Hepatocyte (in vitro differentiated cells): Measurements from ENCODE around the gene CREBBP. TPM values are rescaled to one million over a fixed set of nuclear protein-coding genes. Genes with fewer than 3 reads are reported as not detected.

Source experiments
- DNase-seq: peaks from one replicate; pipeline ENCODE4 v3.0.0-alpha.2; 2016; ENCODE audit warnings: low spot score
- H2AFZ ChIP-seq: fragments of 200-600 bp; sonication (generic); 2 replicates; pipeline ENCODE4 v1.6.0; 2016; ENCODE audit warnings: antibody characterized with exemption, mild to moderate bottlenecking
- H3K27ac ChIP-seq: fragments of 200-600 bp; sonication (generic); 2 replicates; pipeline ENCODE4 v1.5.1; 2016; ENCODE audit warnings: mild to moderate bottlenecking
- H3K27me3 ChIP-seq: fragments of 200-600 bp; sonication (generic); 2 replicates; pipeline ENCODE4 v1.6.1; 2016
- H3K36me3 ChIP-seq: fragments of 200-600 bp; sonication (generic); replicated peaks from 2 replicates; pipeline ENCODE4 v1.5.1; 2016; ENCODE audit warnings: low read depth; ENCODE audit not compliant: insufficient read depth
- H3K4me1 ChIP-seq: fragments of 200-600 bp; sonication (generic); 2 replicates; pipeline ENCODE4 v1.5.1; 2016; ENCODE audit warnings: mild to moderate bottlenecking, moderate library complexity; ENCODE audit not compliant: insufficient read depth
- H3K4me2 ChIP-seq: fragments of 200-600 bp; sonication (generic); 2 replicates; pipeline ENCODE4 v1.6.0; 2016
- H3K4me3 ChIP-seq: fragments of 200-600 bp; sonication (generic); 2 replicates; pipeline ENCODE4 v1.5.1; 2016; ENCODE audit warnings: mild to moderate bottlenecking
- H3K79me2 ChIP-seq: fragments of 200-600 bp; sonication (generic); 2 replicates; pipeline ENCODE4 v1.6.0; 2017; ENCODE audit warnings: mild to moderate bottlenecking
- H3K9me2 ChIP-seq: fragments of 200-600 bp; sonication (generic); replicated peaks from 2 replicates; pipeline ENCODE4 v1.6.0; 2017; ENCODE audit warnings: mild to moderate bottlenecking; ENCODE audit not compliant: insufficient read depth
- H3K9me3 ChIP-seq: fragments of 200-600 bp; sonication (generic); 2 replicates; pipeline ENCODE4 v1.5.1; 2016; ENCODE audit warnings: low read depth, mild to moderate bottlenecking
- H4K20me1 ChIP-seq: fragments of 200-600 bp; sonication (generic); 2 replicates; pipeline ENCODE4 v1.6.0; 2016; ENCODE audit warnings: mild to moderate bottlenecking; ENCODE audit not compliant: insufficient read depth, poor library complexity, severe bottlenecking
- CTCF ChIP-seq: fragments of 200-600 bp; sonication (generic); IDR thresholded peaks from 2 replicates; pipeline ENCODE4 v1.5.1; 2016; ENCODE audit warnings: antibody characterized with exemption, mild to moderate bottlenecking; ENCODE audit not compliant: poor library complexity
- EZH2 ChIP-seq: fragments of 200-600 bp; sonication (generic); IDR thresholded peaks from 2 replicates; pipeline ENCODE4 v1.6.1; 2016; ENCODE audit warnings: antibody characterized with exemption, mild to moderate bottlenecking, borderline replicate concordance
- EZH2phosphoT487 ChIP-seq: fragments of 200-600 bp; sonication (generic); IDR thresholded peaks from one replicate; pipeline ENCODE4 v1.6.1; 2018; ENCODE audit warnings: antibody characterized with exemption, mild to moderate bottlenecking, low read depth, moderate library complexity; ENCODE audit not compliant: unreplicated experiment, severe bottlenecking
- WGBS: methylation state at CpG from one replicate; pipeline ENCODE4 v1.1.6; 2016; ENCODE audit warnings: low lambda C conversion rate; ENCODE audit errors: missing lambda C conversion rate; 5-methylcytosine and 5-hydroxymethylcytosine counted together
- polyA plus RNA-seq: library from polyadenylated mRNA; unstranded; fragments of >200 nt; fragmentation: Nextera tagmentation; extraction: Ambion mirVana; gene quantifications from 2 replicates; pipeline ENCODE4 v1.2.1, GENCODE V29; 2016
- total RNA-seq: library from RNA; depleted of rRNA; stranded (reverse); fragments of >200 nt; gene quantifications from 2 replicates; pipeline ENCODE4 v1.2.3, GENCODE V29; 2014

The CREBBP gene
- total and polyA plus RNA-seq, 2 experiments from 2014 or later = 18.9 to 31.5 TPM

DNA sequence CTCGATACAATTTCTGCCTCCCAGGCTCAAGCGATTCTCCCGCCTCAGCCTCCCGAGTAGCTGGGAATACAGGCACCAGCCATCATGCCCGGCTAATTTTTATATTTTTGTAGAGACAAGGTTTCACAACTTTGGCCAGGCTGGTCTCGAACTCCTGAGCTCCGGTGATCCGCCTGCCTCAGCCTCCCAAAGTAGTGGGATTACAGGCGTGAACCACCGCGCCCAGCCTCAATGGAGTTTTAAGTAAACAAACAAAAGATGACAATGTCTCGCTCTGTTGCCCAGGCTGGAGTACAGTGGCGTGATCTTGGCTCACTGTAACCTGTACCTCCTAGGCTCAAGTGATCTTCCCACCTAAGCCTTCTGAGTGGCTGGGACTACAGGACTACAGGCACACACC, 110.6 kb downstream of the CREBBP start:
- Histone ChIP-seq H3K9me2 (no peaks in the 10 kb centered on the region), H3K27me3 (no peaks in the 10 kb centered on the region), H3K4me2 (no peak overlapping the region), H2AFZ (no peak overlapping the region), H3K9me3 (no peaks in the 10 kb centered on the region), H3K27ac (no peak overlapping the region), H4K20me1 (peaks cover 18% of the 10 kb centered on the region), H3K79me2 (peaks cover 58% of the 10 kb centered on the region), H3K4me3 (no peak overlapping the region), H3K4me1 (no peaks in the 10 kb centered on the region), H3K36me3 (peaks cover 13% of the 10 kb centered on the region)
- TF ChIP-seq CTCF (no peak), EZH2phosphoT487 (no peak), EZH2 (no peak)
- DNase-seq = no peak
- 98% methylated on average over 13 of the region's 13 CpGs for WGBS

DNA sequence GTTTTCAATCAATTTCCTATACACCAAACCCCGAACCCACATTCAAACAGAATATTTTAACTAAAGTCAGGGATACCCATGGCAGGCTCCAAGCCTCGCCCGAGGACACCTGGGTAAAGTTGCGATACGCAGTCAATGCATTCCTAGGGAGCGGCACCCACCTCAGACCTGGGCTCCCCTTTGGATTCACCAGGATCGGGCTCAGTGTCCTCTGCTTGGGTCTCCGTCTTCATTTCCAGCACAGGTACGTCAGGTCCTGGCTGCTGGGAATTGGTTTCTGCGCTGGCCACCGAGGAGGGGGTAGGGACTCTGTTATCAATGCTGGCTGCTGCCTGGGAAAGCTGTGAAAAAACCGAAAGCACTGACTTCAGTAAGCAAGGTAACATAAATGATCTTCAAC, 111.5 kb downstream of the CREBBP start:
- Histone ChIP-seq H3K36me3 (peaks cover 9% of the 10 kb centered on the region), H2AFZ (no peak overlapping the region), H3K4me3 (no peak overlapping the region), H3K9me2 (no peaks in the 10 kb centered on the region), H3K4me1 (no peaks in the 10 kb centered on the region), H3K9me3 (no peaks in the 10 kb centered on the region), H4K20me1 (peaks cover 23% of the 10 kb centered on the region), H3K27me3 (no peaks in the 10 kb centered on the region), H3K27ac (no peak overlapping the region), H3K79me2 (peaks cover 57% of the 10 kb centered on the region), H3K4me2 (no peak overlapping the region)
- WGBS = 98% methylated on average over 12 of the region's 12 CpGs
- DNase-seq = no peak
- TF ChIP-seq CTCF = no peak
- TF ChIP-seq EZH2 = no peak
- TF ChIP-seq EZH2phosphoT487 = no peak

- no peaks in the 10 kb centered on the region for H3K27me3 ChIP-seq
- H3K79me2 ChIP-seq = peaks cover 64% of the 10 kb centered on the region
- H3K9me2 ChIP-seq = no peaks in the 10 kb centered on the region
- H3K4me3 ChIP-seq = no peak overlapping the region
- peaks cover 4% of the 10 kb centered on the region for H3K36me3 ChIP-seq
- H3K4me1 ChIP-seq = no peaks in the 10 kb centered on the region
- no peak overlapping the region for H2AFZ ChIP-seq
- no peak for DNase-seq
- WGBS = 97% methylated on average over 9 of the region's 9 CpGs
- no peak overlapping the region for H3K27ac ChIP-seq
- no peaks in the 10 kb centered on the region for H3K9me3 ChIP-seq
- H4K20me1 ChIP-seq = peaks cover 26% of the 10 kb centered on the region
- TF ChIP-seq EZH2 (no peak), CTCF (no peak), EZH2phosphoT487 (no peak)
- no peak overlapping the region for H3K4me2 ChIP-seq
Measured at GRCh38 chr16:3767333-3767986, 113.1 kb downstream of the CREBBP start.
